GM12878 (cell line): Measurements from ENCODE around the gene CFLAR. TPM values are rescaled to one million over a fixed set of nuclear protein-coding genes. Genes with fewer than 3 reads are reported as not detected.

Experiments used
- ATAC-seq: fragments of 200-7000 bp; cut with Tn5 transposase; 3 replicates; pipeline ENCODE4 v1.9.1; 2020; ENCODE audit warnings: mild to moderate bottlenecking, moderate library complexity
- BruUV-seq: library from RNA; stranded (reverse); fragments of 400-500 nt; replicated peaks from 2 replicates; lab custom pipeline; 2021; lab: Mats Ljungman, UMichigan
- CTCF ChIA-PET: fragments of 300-600 bp; sonication (Branson Sonifier 250); formaldehyde crosslinking; extraction: SDS; loops from one replicate; lab custom pipeline; 2021; ENCODE audit warnings: inconsistent platforms; lab: Yijun Ruan, JAX
- POLR2A ChIA-PET: fragments of 350-600 bp; formaldehyde crosslinking; extraction: SDS; loops from one replicate; lab custom pipeline; 2021; ENCODE audit warnings: inconsistent platforms; lab: Charles Lee
- RAD21 ChIA-PET: fragments of 300-600 bp; sonication (Branson Sonifier 250); formaldehyde crosslinking; loops from one replicate; lab custom pipeline; 2023; ENCODE audit warnings: antibody characterized with exemption; ENCODE audit not compliant: unreplicated experiment; lab: Charles Lee
- SMC1A ChIA-PET: fragments of 300-600 bp; sonication (Branson Sonifier 250); formaldehyde crosslinking; loops from one replicate; lab custom pipeline; 2023; ENCODE audit not compliant: unreplicated experiment, uncharacterized antibody; lab: Charles Lee
- DNase-seq: peaks from one replicate; pipeline ENCODE4 v3.0.0-alpha.2; 2011; ENCODE audit warnings: low read depth, low spot score
- FAIRE-seq: peaks from 3 replicates; lab custom pipeline; 2011; peaks lifted over from hg19 to GRCh38; lab: Jason Lieb, UNC
- H2AFZ ChIP-seq: 2 replicates; pipeline ENCODE4 v1.6.0; 2011; ENCODE audit warnings: low read depth, low read length, control low read depth; ENCODE audit not compliant: control insufficient read depth
- H3K27ac ChIP-seq: 2 replicates; pipeline ENCODE4 v1.5.1; 2011; ENCODE audit warnings: control low read depth; ENCODE audit not compliant: control insufficient read depth, insufficient read depth
- H3K27me3 ChIP-seq, 2 experiments: replicated peaks in 1 of 2; 2 replicates each; pipeline versions ENCODE4 v1.6.0 to v1.6.1; 2011; ENCODE audit warnings: low read length in 1 of 2; ENCODE audit not compliant: control insufficient read depth in 2 of 2, insufficient read depth in 2 of 2
- H3K36me3 ChIP-seq, 2 experiments: 2 replicates each; pipeline ENCODE4 v1.5.1; 2011; ENCODE audit warnings: low read length in 1 of 2; ENCODE audit not compliant: control insufficient read depth in 2 of 2, insufficient read depth in 2 of 2
- H3K4me1 ChIP-seq: 2 replicates; pipeline ENCODE4 v1.6.1; 2011; ENCODE audit warnings: mild to moderate bottlenecking, low read length, moderate library complexity, mixed read lengths; ENCODE audit not compliant: control insufficient read depth, insufficient read depth
- H3K4me2 ChIP-seq: 2 replicates; pipeline ENCODE4 v1.6.0; 2011; ENCODE audit warnings: control low read depth; ENCODE audit not compliant: control insufficient read depth, insufficient read depth
- H3K4me3 ChIP-seq: fragments of 200-600 bp; sonication (generic); 2 replicates; pipeline ENCODE4 v1.5.1; 2016
- H3K79me2 ChIP-seq: 2 replicates; pipeline ENCODE4 v1.6.0; 2011; ENCODE audit warnings: low read length; ENCODE audit not compliant: control insufficient read depth, insufficient read depth
- H3K9ac ChIP-seq: 2 replicates; pipeline ENCODE4 v1.8.0; 2011; ENCODE audit warnings: low read length, control low read depth, mixed read lengths; ENCODE audit not compliant: control insufficient read depth, insufficient read depth
- H3K9me3 ChIP-seq: replicated peaks from 3 replicates; pipeline ENCODE4 v1.5.1; 2011; ENCODE audit warnings: mild to moderate bottlenecking, low read length; ENCODE audit not compliant: control insufficient read depth, insufficient read depth
- H4K20me1 ChIP-seq: 2 replicates; pipeline ENCODE4 v1.6.0; 2011; ENCODE audit not compliant: control insufficient read depth, insufficient read depth
- CHD2 ChIP-seq: IDR thresholded peaks from 2 replicates; pipeline ENCODE4 v1.6.1; 2011; ENCODE audit warnings: low read depth, low read length, improper control_type of control experiment, borderline replicate concordance
- EED ChIP-seq: sonication (generic); IDR thresholded peaks from 2 replicates; pipeline ENCODE4 v1.6.1; 2016; ENCODE audit warnings: antibody characterized with exemption, low read depth
- HSF1 ChIP-seq: fragments of 150-350 bp; IDR thresholded peaks from 2 replicates; pipeline ENCODE4 v1.6.1; 2014; ENCODE audit warnings: mild to moderate bottlenecking, low read depth, low read length
- IKZF1 ChIP-seq: fragments of 450-650 bp; conservative IDR thresholded peaks from 2 replicates; pipeline ENCODE4 v1.6.1; 2017; ENCODE audit warnings: antibody characterized with exemption, mild to moderate bottlenecking
- JUNB ChIP-seq: IDR thresholded peaks from 2 replicates; pipeline ENCODE4 v1.6.1; 2016; ENCODE audit warnings: antibody characterized with exemption, mild to moderate bottlenecking
- PAX5 ChIP-seq: IDR thresholded peaks from 2 replicates; pipeline ENCODE4 v1.6.1; 2011; ENCODE audit warnings: low read depth, low read length, borderline replicate concordance
- REST ChIP-seq: IDR thresholded peaks from 2 replicates; pipeline ENCODE4 v1.6.1; 2012; ENCODE audit warnings: mild to moderate bottlenecking, low read depth, low read length
- SMC3 ChIP-seq: IDR thresholded peaks from 2 replicates; pipeline ENCODE4 v1.6.1; 2011; ENCODE audit warnings: low read length, improper control_type of control experiment, borderline replicate concordance
- TBL1XR1 ChIP-seq: IDR thresholded peaks from 2 replicates; pipeline ENCODE4 v1.6.1; 2012; ENCODE audit warnings: low read depth, low read length, improper control_type of control experiment
- USF1 ChIP-seq: IDR thresholded peaks from 2 replicates; pipeline ENCODE4 v1.6.1; 2011; ENCODE audit warnings: borderline replicate concordance, low read depth, mild to moderate bottlenecking, moderate library complexity, mixed read lengths, low read length; ENCODE audit not compliant: insufficient read depth; ENCODE audit errors: extremely low read length
- ZBED1 ChIP-seq: IDR thresholded peaks from 2 replicates; pipeline ENCODE4 v1.6.1; 2016; ENCODE audit warnings: borderline replicate concordance
- WGBS: methylation state at CpG from one replicate; pipeline ENCODE4 v1.1.6; 2016; ENCODE audit warnings: low lambda C conversion rate; ENCODE audit not compliant: insufficient replicate concordance, insufficient coverage; ENCODE audit errors: missing lambda C conversion rate; 5-methylcytosine and 5-hydroxymethylcytosine counted together
- in situ Hi-C: fragments of 300-500 bp; cut with MboI; formaldehyde crosslinking; loops from 9 replicates; pipeline ENCODE4 v1.14.3; 2018; ENCODE audit warnings: mixed read lengths
- intact Hi-C: fragments of 100-400 bp; cut with micrococcal nuclease; formaldehyde crosslinking; loops from one replicate; pipeline ENCODE4 v1.14.2; 2022; ENCODE audit not compliant: unreplicated experiment
- polyA plus RNA-seq, 11 experiments: library from polyadenylated mRNA; depleted of rRNA in 4 of 11; unstranded in 6 of 11; stranded (reverse) in 5 of 11; fragments of >200 nt; fragmentation: Nextera tagmentation in 4 of 11; fragmentation: Illumina TruSeq in 1 of 11; extraction: Ambion mirVana in 4 of 11; extraction: Trizol in 1 of 11; gene quantifications; 1 replicate in 1 of 11; 2 replicates in 10 of 11; pipeline versions ENCODE4 v1.2.1 to v1.2.3, GENCODE V29; 2011 to 2016; ENCODE audit warnings: inconsistent platforms in 2 of 11, missing spikeins in 2 of 11, low read depth in 1 of 11
- total RNA-seq, 4 experiments: library from RNA; depleted of rRNA in 3 of 4; stranded (reverse); fragments of >200 nt in 3 of 4; fragmentation: Illumina TruSeq in 1 of 4; extraction: Trizol in 1 of 4; gene quantifications; 2 replicates each; pipeline versions ENCODE4 v1.2.1 to v1.2.3, GENCODE V29; 2013 to 2021

CFLAR gene
- total and polyA plus RNA-seq, 10 of the 15 experiments (the other 5 are each of a cell fraction or from before 2014, with no cell fraction given) = 80.6 to 181 (median 101) TPM

DNA sequence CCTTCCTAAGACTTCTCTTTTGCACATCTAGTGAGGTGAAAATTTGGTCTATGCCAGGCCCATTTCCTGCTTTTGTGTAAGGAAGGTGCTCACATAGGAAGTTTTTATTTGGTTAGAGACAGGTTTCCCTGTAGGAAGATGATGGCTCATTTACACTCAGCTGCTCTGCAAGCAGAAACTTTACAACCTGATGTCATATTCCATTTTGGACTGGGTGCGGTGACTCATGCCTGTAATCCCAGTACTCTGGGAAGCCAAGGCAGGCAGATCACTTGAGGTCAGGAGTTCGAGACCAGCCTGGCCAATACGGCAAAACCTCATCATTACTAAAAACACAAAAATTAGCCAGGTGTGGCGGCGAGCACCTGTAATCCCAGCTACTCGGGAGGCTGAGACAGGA is 102.8 kb downstream of the CFLAR start:
- intact Hi-C loops = no loop called here
- Histone ChIP-seq H3K27me3 (no peaks in the 10 kb centered on the region; a peak in 1 of 4 replicates), H3K4me2 (no peak overlapping the region), H4K20me1 (no peaks in the 10 kb centered on the region), H2AFZ (no peak overlapping the region), H3K36me3 (no peaks in the 10 kb centered on the region; a peak in 1 of 4 replicates), H3K4me1 (peaks cover 6% of the 10 kb centered on the region), H3K9me3 (no peaks in the 10 kb centered on the region), H3K9ac (no peak overlapping the region), H3K27ac (no peak overlapping the region), H3K79me2 (no peaks in the 10 kb centered on the region), H3K4me3 (no peak overlapping the region)
- no TSS peak for BruUV-seq
- CTCF ChIA-PET = interaction anchor here (1.1 kb wide), 1 partner anchor 11 kb away, joined by 5 read pairs; no protein-coding TSS in a partner anchor
- SMC1A ChIA-PET = interaction anchor here (1.5 kb wide), 2 partner anchors 8 to 22 kb away, joined by 3 to 5 read pairs; no protein-coding TSS in a partner anchor
- in situ Hi-C loops = no loop called here
- FAIRE-seq (no peak), DNase-seq (no peak), ATAC-seq (no peak)
- POLR2A ChIA-PET = no interaction called here
- WGBS = 93% methylated on average over 6 of the region's 6 CpGs
- TF ChIP-seq REST (no peak), EED (no peak), TBL1XR1 (no peak), SMC3 (no peak), JUNB (no peak), IKZF1 (no peak), CHD2 (no peak), PAX5 (no peak), ZBED1 (no peak), USF1 (no peak), HSF1 (no peak)
- RAD21 ChIA-PET = interaction anchor here (0.7 to 3.1 kb wide), 2 partner anchors 14 to 1781 kb away, joined by 3 to 17 read pairs; no protein-coding TSS in a partner anchor
